Neural cell (in vitro differentiated cells): ENCODE measurements around the gene AKR7A2.

ENCODE experiments used
- EP300 ChIP-seq: fragments of 450-650 bp; conservative IDR thresholded peaks from 2 replicates; pipeline ENCODE4 v1.6.1; 2014; ENCODE audit warnings: antibody characterized with exemption, mild to moderate bottlenecking, moderate library complexity; ENCODE audit not compliant: poor library complexity, severe bottlenecking
- EZH2 ChIP-seq: fragments of 200-600, 300-800 bp; shearing (Covaris generic), sonication (generic); IDR thresholded peaks from 2 replicates; pipeline ENCODE4 v1.6.1; 2014; ENCODE audit warnings: antibody characterized with exemption, low read length, borderline replicate concordance, mild to moderate bottlenecking; ENCODE audit not compliant: insufficient read depth, poor library complexity, severe bottlenecking
- POLR2AphosphoS5 ChIP-seq: IDR thresholded peaks from 2 replicates; pipeline ENCODE4 v1.6.1; 2012
- RAD21 ChIP-seq: fragments of 450-650 bp; conservative IDR thresholded peaks from 2 replicates; pipeline ENCODE4 v1.6.1; 2014; ENCODE audit warnings: antibody characterized with exemption, mild to moderate bottlenecking, moderate library complexity
- REST ChIP-seq: IDR thresholded peaks from 2 replicates; pipeline ENCODE4 v1.6.1; 2012; ENCODE audit warnings: borderline replicate concordance
- SMC3 ChIP-seq: fragments of 450-650 bp; conservative IDR thresholded peaks from 2 replicates; pipeline ENCODE4 v1.6.1; 2014; ENCODE audit warnings: antibody characterized with exemption, mild to moderate bottlenecking, moderate library complexity; ENCODE audit not compliant: poor library complexity
- TAF1 ChIP-seq: IDR thresholded peaks from 2 replicates; pipeline ENCODE4 v1.6.1; 2012; ENCODE audit warnings: low read depth
- TF ChIP-seq, protein P1 (sequence below): fragments of 450-650 bp; IDR thresholded peaks from 2 replicates; pipeline ENCODE4 v1.5.1; 2014; ENCODE audit warnings: antibody characterized with exemption, mild to moderate bottlenecking, moderate library complexity; ENCODE audit not compliant: poor library complexity, severe bottlenecking

- TF ChIP-seq, protein P1, sequence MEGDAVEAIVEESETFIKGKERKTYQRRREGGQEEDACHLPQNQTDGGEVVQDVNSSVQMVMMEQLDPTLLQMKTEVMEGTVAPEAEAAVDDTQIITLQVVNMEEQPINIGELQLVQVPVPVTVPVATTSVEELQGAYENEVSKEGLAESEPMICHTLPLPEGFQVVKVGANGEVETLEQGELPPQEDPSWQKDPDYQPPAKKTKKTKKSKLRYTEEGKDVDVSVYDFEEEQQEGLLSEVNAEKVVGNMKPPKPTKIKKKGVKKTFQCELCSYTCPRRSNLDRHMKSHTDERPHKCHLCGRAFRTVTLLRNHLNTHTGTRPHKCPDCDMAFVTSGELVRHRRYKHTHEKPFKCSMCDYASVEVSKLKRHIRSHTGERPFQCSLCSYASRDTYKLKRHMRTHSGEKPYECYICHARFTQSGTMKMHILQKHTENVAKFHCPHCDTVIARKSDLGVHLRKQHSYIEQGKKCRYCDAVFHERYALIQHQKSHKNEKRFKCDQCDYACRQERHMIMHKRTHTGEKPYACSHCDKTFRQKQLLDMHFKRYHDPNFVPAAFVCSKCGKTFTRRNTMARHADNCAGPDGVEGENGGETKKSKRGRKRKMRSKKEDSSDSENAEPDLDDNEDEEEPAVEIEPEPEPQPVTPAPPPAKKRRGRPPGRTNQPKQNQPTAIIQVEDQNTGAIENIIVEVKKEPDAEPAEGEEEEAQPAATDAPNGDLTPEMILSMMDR, result no peak
- TF ChIP-seq EZH2, result no peak
- no peak for TF ChIP-seq POLR2AphosphoS5
- TF ChIP-seq SMC3, result no peak
- TF ChIP-seq EP300, result no peak
- no peak for TF ChIP-seq RAD21
- TF ChIP-seq TAF1, result no peak
- no peak for TF ChIP-seq REST
Measured at GRCh38 chr1:19284881-19285280, 27.1 kb downstream of the AKR7A2 start.
